NB4 (cell line): ENCODE data around the gene FER1L5.

Experiments
- DNase-seq: peaks from one replicate; pipeline ENCODE4 v3.0.0; 2010; ENCODE audit warnings: low read depth
- H3K4me3 ChIP-seq: one replicate; pipeline ENCODE4 v1.5.1; 2011; ENCODE audit warnings: mild to moderate bottlenecking, low read depth, low read length, moderate library complexity
- CTCF ChIP-seq: IDR thresholded peaks from one replicate; pipeline ENCODE4 v1.5.1; 2012; ENCODE audit warnings: low read depth, low read length
- MAX ChIP-seq: IDR thresholded peaks from 2 replicates; pipeline ENCODE4 v1.6.1; 2011; ENCODE audit warnings: low read depth, low read length
- MYC ChIP-seq: IDR thresholded peaks from 2 replicates; pipeline ENCODE4 v1.6.1; 2011; ENCODE audit warnings: low read depth, low read length
- POLR2A ChIP-seq: IDR thresholded peaks from 2 replicates; pipeline ENCODE4 v1.6.1; 2011; ENCODE audit warnings: mild to moderate bottlenecking; ENCODE audit not compliant: insufficient read length; ENCODE audit errors: extremely low read depth

Gene FER1L5

GRCh38 chr2:96642564-96643360 lies at the start of gene FER1L5:
Gene FER1L5, plus strand, starts transcription at chr2:96642764. Its CDS starts 73 bp downstream, at chr2:96642837.
- DNase-seq = no peak
- H3K4me3 ChIP-seq = no peak within 1 kb of the TSS
- TF ChIP-seq MYC (no peak), CTCF (no peak), MAX (no peak), POLR2A (no peak)

GRCh38 chr2:96594282-96594681 lies 48.3 kb upstream of the FER1L5 start:
- no peak for TF ChIP-seq POLR2A
- TF ChIP-seq CTCF = no peak
- TF ChIP-seq MAX = no peak
- TF ChIP-seq MYC = no peak

GRCh38 chr2:96594691-96595152 lies 47.8 kb upstream of the FER1L5 start:
- TF ChIP-seq CTCF (no peak), POLR2A (no peak), MYC (no peak), MAX (no peak)
- no peak overlapping the region for H3K4me3 ChIP-seq
- no peak for DNase-seq

More at GRCh38 chr2:96594282-96594681, 48.3 kb upstream of the FER1L5 start:
- DNase-seq = no peak
- H3K4me3 ChIP-seq = no peak overlapping the region

GRCh38 chr2:96596596-96596995 lies 46.0 kb upstream of the FER1L5 start:
- no peak for DNase-seq
- H3K4me3 ChIP-seq = no peak overlapping the region
- TF ChIP-seq POLR2A = no peak
- no peak for TF ChIP-seq MYC
- no peak for TF ChIP-seq MAX
- TF ChIP-seq CTCF = no peak

- H3K4me3 ChIP-seq = no peak overlapping the region
- no peak for DNase-seq
- TF ChIP-seq POLR2A = no peak
- TF ChIP-seq CTCF = no peak
- no peak for TF ChIP-seq MYC
- TF ChIP-seq MAX = no peak
Measured at GRCh38 chr2:96599941-96600340, 42.6 kb upstream of the FER1L5 start.
